Measurements from ENCODE around the gene C14orf119.

Gene C14orf119

DNA sequence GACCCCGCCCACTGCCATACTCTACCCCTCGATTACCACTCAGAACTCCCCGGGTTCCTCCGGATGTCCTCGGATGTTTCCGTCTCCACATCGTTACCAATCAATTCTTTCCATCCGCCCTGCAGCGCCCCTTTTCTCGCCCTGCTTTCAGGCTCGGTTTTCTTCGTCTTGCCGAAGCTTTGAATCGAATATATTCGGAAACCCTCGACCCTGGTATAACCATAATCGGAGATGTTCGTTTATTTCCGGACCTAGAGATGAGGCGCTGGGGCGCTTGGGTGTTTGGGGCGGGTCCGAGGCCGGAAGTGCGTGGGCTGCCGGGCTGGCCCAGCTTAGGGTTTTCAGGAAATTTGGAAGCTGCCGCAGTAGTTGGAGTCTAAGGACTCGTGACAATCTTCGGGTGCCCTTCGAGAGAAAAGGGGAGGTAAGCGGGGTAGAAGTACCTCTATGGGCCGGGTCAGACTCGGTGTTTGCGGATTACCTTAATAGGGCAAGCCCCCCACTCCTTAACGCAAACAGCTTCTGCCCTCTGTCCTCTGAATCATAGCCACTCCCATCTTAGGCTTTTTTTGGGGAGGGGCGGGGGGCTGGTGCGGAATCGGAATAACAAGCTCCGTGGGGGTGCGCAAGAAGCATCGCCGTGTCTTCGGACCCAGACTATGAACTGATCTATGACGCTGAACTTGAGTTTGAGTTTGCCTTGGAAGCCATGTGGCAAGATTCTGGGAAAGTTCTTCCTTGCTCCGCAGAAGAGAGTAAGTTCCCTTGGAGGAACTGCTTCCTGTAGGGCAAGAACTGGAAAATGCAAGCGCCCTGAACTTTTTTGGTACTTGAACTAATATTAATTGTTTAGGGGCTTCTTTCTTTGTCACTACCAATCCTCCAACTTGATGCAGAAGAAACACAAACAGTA is at the start of gene C14orf119:
C14orf119 (plus strand) TSS at position 310 of the 913 bp plus-strand sequence. CDS start 2,154 bp downstream, outside the sequence.
- in situ Hi-C loops (cut with MboI; ENCODE audit: low sequenced_read_pairs): no loop called here

GRCh38 chr14:23047034-23047634 is 48.2 kb upstream of the C14orf119 start:
- in situ Hi-C loops (cut with MboI; ENCODE audit: low sequenced_read_pairs): no loop called here

GRCh38 chr14:23047751-23048693 is 47.3 kb upstream of the C14orf119 start:
- in situ Hi-C loops (cut with MboI; ENCODE audit: low sequenced_read_pairs): no loop called here

- in situ Hi-C loops (cut with MboI; ENCODE audit: low sequenced_read_pairs): no loop called here
Observed at GRCh38 chr14:23049011-23049410, 46.3 kb upstream of the C14orf119 start.

GRCh38 chr14:23051141-23052057 is 43.9 kb upstream of the C14orf119 start:
- in situ Hi-C loops (cut with MboI; ENCODE audit: low sequenced_read_pairs): no loop called here

GRCh38 chr14:23052182-23052623 is 43.1 kb upstream of the C14orf119 start:
- in situ Hi-C loops (cut with MboI; ENCODE audit: low sequenced_read_pairs): no loop called here

- in situ Hi-C loops (cut with MboI; ENCODE audit: low sequenced_read_pairs): no loop called here
Observed at GRCh38 chr14:23052671-23053070, 42.6 kb upstream of the C14orf119 start.

GRCh38 chr14:23053426-23053825 is 41.9 kb upstream of the C14orf119 start:
- in situ Hi-C loops (cut with MboI; ENCODE audit: low sequenced_read_pairs): no loop called here

DNA sequence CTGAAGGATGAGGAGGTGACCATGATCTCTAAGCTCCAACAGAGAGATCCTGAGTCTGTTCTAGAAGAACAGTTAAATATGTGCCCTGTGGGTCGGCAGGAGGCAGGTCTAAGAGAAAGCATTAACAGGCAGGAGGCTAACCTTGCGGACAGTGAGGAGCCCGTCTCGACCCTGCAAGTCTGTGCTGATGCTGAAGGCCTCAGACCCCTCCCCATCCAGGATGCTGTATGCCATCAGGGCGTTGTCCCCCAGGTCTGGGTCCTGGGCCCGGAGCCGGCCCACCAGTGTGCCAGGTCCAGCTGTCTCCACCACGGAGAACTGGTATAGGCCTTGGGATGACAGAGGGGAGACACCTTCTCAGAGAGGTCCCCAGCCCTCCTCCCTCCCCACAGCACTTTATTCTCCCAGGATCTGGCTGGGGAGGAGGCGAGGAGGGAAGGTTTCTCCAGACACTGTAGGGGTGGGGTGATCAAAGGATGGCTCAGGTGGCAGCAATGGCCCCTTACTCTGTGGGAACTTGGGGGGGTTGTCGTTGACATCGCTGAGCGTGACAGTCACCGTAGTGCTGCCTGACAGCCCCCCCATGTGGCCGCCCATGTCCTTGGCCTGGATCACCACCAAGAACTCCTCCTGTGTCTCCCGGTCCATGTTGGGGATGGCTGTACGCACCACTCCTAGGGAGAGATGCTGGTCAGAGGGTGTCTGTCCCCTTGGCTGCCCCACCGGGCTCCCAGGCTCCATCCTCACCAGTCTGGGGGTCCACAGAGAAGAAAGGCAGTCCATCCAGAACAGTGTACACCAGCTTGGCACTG is 41.1 kb upstream of the C14orf119 start:
- in situ Hi-C loops (cut with MboI; ENCODE audit: low sequenced_read_pairs): no loop called here

- in situ Hi-C loops (cut with MboI; ENCODE audit: low sequenced_read_pairs): no loop called here
Observed at GRCh38 chr14:23055147-23055550, 40.2 kb upstream of the C14orf119 start.

DNA sequence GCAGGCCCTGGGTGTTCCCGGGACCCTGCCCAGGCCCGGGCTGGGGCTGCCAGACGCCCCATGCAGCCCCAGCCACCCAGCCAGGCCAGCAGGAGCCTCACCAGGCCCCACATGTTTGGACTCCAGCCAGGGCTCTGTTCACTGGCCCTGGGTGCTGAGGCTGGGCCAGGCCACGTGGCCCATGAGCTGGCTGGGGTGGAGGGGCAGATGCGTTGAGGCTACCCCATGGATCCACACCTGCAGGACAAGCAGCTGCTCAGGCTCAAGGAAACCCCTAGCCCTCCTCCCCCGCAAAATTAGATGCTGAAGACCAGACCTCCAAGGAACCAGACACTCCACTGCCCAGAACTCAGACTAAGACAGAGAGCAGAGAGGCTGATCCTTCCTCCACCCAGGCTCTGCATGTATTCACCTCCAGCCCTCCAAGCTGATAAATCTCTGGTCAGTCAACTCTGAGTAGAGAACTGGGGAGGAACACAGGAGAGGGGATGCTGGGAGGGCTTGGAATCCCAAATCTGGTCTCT is 39.6 kb upstream of the C14orf119 start:
- in situ Hi-C loops (cut with MboI; ENCODE audit: low sequenced_read_pairs): no loop called here

DNA sequence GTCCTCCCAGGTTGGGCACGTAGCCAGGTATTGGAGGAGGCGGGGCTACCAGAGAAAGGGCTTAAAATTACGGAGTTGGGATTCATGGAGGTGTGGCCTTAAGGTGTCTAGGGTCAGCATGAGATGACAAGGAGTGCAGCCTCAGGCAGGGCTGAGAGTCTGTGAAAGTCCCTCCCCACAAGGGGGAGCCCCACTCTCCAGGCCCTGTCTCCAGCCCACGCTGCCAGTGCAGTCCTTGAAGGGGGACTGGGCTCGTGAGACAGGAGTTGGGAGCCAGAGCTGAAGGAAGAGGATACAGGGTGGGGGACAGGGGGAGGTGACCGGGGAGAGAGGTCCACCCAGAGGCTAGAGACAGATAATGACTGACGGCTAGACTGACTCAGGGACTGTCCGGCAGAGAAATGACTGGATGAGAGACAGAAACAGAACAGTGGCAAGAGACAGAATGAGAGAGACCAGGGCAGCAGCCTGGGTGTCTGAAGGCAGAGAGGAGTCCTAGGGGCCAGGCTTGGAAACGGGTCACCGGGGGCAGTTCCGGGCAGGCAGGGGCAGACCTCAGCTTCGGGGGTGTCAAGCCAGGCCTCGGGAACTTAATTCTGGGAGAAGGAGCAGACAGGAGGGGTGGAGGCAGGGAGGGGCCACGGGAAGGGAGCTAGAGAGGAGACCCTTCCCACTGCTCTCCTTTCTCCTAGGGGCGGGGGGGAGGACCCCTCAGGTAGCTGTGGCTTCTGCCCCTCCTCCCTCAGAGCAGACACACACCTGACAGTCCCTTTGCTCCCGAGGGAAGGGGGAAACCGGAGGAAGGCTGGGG is 39.0 kb upstream of the C14orf119 start:
- in situ Hi-C loops (cut with MboI; ENCODE audit: low sequenced_read_pairs): no loop called here

- in situ Hi-C loops (cut with MboI; ENCODE audit: low sequenced_read_pairs): no loop called here
Observed at GRCh38 chr14:23056956-23057756, 38.1 kb upstream of the C14orf119 start, which contains the start of gene CDH24. TSS of gene CDH24 (minus strand) at chr14:23057520. CDS start at chr14:23055733, 1,787 bp downstream.

- in situ Hi-C loops (cut with MboI; ENCODE audit: low sequenced_read_pairs): no loop called here
Observed at GRCh38 chr14:23057757-23058653, 37.3 kb upstream of the C14orf119 start.

GRCh38 chr14:23058654-23059504 is 36.4 kb upstream of the C14orf119 start:
- in situ Hi-C loops (cut with MboI; ENCODE audit: low sequenced_read_pairs): no loop called here
